ENCODE data around the gene ABCA1. TPM values are rescaled to one million over a fixed set of nuclear protein-coding genes. Genes with fewer than 3 reads are reported as not detected.
A peak's percentile ranks its signal among the peaks of the same experiment; 100 is the strongest.

Gene ABCA1
- polyA plus RNA-seq, 1 donor (not counting 4 experiments of a cell fraction or from before 2014, with no cell fraction given) = 23.0 TPM

- peak overlapping the region in 1 of 3 experiments; percentile 4 for H3K4me3 ChIP-seq (ENCODE audit: control insufficient read depth in 2 of 3, extremely low read depth in 1 of 3, insufficient read depth in 2 of 3, low read depth in 1 of 3, low read length in 3 of 3)
- H3K4me1 ChIP-seq (ENCODE audit: control insufficient read depth, extremely low read depth, insufficient read depth, low read length) = peaks cover 86% of the 10 kb centered on the region
- DNase-seq (ENCODE audit: low read depth, low spot score) (no peak), FAIRE-seq (peak; percentile 53)
- H3K9me1 ChIP-seq (ENCODE audit: control insufficient read depth, extremely low read depth, insufficient read depth, low read length) = no peaks in the 10 kb centered on the region
- H3K27me3 ChIP-seq (ENCODE audit: control insufficient read depth, extremely low read depth, insufficient read depth, low read length) = no peaks in the 10 kb centered on the region
- peak overlapping the region; percentile 60 for H3K4me2 ChIP-seq (ENCODE audit: control insufficient read depth, extremely low read depth, insufficient read depth, low read depth, low read length)
- H3K79me2 ChIP-seq (ENCODE audit: control insufficient read depth, insufficient read depth, low read length) = peaks cover 79% of the 10 kb centered on the region
- dilution Hi-C loops (cut with MboI; ENCODE audit: extremely low pct_ligation_motif_present, low sequenced_read_pairs) = no loop called here
- peak overlapping the region; percentile 8 for H2AFZ ChIP-seq (ENCODE audit: control insufficient read depth, low read length)
- H4K20me1 ChIP-seq (ENCODE audit: control insufficient read depth, extremely low read depth, insufficient read depth, low read length) = no peaks in the 10 kb centered on the region
- TF ChIP-seq CTCF (optimal IDR thresholded peaks at IDR 0.05 in 1 of 3, IDR thresholded peaks at IDR 0.05 in 1 of 3, conservative IDR thresholded peaks at IDR 0.05 in 1 of 3; ENCODE audit: extremely low read depth in 1 of 3, insufficient read depth in 2 of 3, low read length in 3 of 3) (no peak), EZH2 (IDR thresholded peaks at IDR 0.05; ENCODE audit: low read length) (no peak)
- peak overlapping the region; percentile 58 for H3K27ac ChIP-seq (ENCODE audit: control insufficient read depth, insufficient read depth, low read length)
- no peaks in the 10 kb centered on the region for H3K36me3 ChIP-seq (ENCODE audit: control insufficient read depth in 2 of 2, extremely low read depth in 1 of 2, insufficient read depth in 2 of 2, low read length in 2 of 2)
- no peaks in the 10 kb centered on the region for H3K9me3 ChIP-seq (ENCODE audit: control insufficient read depth, low read depth, low read length)
- peak overlapping the region; percentile 33 for H3K9ac ChIP-seq (ENCODE audit: control insufficient read depth, extremely low read depth, insufficient read depth, low read length)
Measured at GRCh38 chr9:104907278-104907951, 20.5 kb downstream of the ABCA1 start.

DNA sequence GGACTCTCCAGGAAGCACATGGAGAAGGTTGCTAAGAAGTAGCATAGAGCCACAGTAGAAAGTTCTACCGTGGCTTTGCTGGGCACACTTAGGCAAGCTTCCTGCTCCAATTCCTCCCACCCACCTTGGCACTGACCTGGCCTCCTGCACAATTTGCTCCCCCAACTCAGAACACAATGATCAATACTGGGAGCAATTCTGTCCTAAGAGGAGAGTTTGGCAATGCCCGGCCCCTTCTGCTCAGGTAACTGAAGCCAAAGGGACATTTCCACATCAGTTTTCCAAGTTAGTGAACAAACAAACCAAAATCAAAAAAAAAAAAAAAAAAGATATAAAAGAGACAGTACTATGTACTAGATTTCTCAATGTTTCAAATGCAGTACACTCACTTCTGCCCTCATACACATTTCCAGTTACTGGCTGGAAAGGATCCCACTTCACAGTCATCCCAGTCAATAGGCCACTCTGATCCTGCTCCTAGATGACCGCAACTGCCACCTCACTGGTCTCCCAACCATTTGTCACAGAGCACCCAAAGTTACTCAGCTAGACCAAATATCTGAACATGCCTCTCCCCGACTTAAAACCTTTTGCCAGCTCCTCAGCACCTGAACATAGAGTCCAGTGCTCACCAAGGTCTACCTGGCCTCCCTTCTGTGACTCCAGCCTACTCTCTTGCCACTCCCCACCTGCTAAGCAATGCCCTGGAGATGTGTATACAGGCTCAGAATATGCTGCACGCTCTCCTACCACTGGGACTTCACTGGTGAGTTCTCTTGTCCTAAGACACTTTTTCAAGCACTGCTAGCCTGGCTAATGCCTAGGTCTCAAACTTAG, 21.3 kb downstream of the ABCA1 start:
- DNase-seq (ENCODE audit: low read depth, low spot score) (no peak), FAIRE-seq (no peak)
- TF ChIP-seq CTCF (optimal IDR thresholded peaks at IDR 0.05 in 1 of 3, IDR thresholded peaks at IDR 0.05 in 1 of 3, conservative IDR thresholded peaks at IDR 0.05 in 1 of 3; ENCODE audit: extremely low read depth in 1 of 3, insufficient read depth in 2 of 3, low read length in 3 of 3) (no peak), EZH2 (IDR thresholded peaks at IDR 0.05; ENCODE audit: low read length) (no peak)
- Histone ChIP-seq H3K9ac (ENCODE audit: control insufficient read depth, extremely low read depth, insufficient read depth, low read length) (no peak overlapping the region), H3K4me1 (ENCODE audit: control insufficient read depth, extremely low read depth, insufficient read depth, low read length) (peaks cover 87% of the 10 kb centered on the region), H4K20me1 (ENCODE audit: control insufficient read depth, extremely low read depth, insufficient read depth, low read length) (no peaks in the 10 kb centered on the region), H3K4me3 (ENCODE audit: control insufficient read depth in 2 of 3, extremely low read depth in 1 of 3, insufficient read depth in 2 of 3, low read depth in 1 of 3, low read length in 3 of 3) (no peak overlapping the region), H3K27ac (ENCODE audit: control insufficient read depth, insufficient read depth, low read length) (peak overlapping the region; percentile 58), H2AFZ (ENCODE audit: control insufficient read depth, low read length) (no peak overlapping the region), H3K4me2 (ENCODE audit: control insufficient read depth, extremely low read depth, insufficient read depth, low read depth, low read length) (peak overlapping the region; percentile 60), H3K36me3 (ENCODE audit: control insufficient read depth in 2 of 2, extremely low read depth in 1 of 2, insufficient read depth in 2 of 2, low read length in 2 of 2) (no peaks in the 10 kb centered on the region), H3K79me2 (ENCODE audit: control insufficient read depth, insufficient read depth, low read length) (peaks cover 79% of the 10 kb centered on the region), H3K9me3 (ENCODE audit: control insufficient read depth, low read depth, low read length) (no peaks in the 10 kb centered on the region), H3K27me3 (ENCODE audit: control insufficient read depth, extremely low read depth, insufficient read depth, low read length) (no peaks in the 10 kb centered on the region), H3K9me1 (ENCODE audit: control insufficient read depth, extremely low read depth, insufficient read depth, low read length) (no peaks in the 10 kb centered on the region)
- dilution Hi-C loops (cut with MboI; ENCODE audit: extremely low pct_ligation_motif_present, low sequenced_read_pairs) = no loop called here

All from keratinocyte (primary cell).